SH-SY5Y (cell line): ENCODE measurements around the gene URB2.

Experiments
- GATA2 ChIP-seq: IDR thresholded peaks from 2 replicates; pipeline ENCODE4 v1.6.1; 2011; ENCODE audit warnings: mild to moderate bottlenecking, low read depth, low read length
- GATA3 ChIP-seq: IDR thresholded peaks from 2 replicates; pipeline ENCODE4 v1.6.1; 2011; ENCODE audit warnings: low read depth, mild to moderate bottlenecking, low read length, moderate library complexity

URB2 gene

DNA sequence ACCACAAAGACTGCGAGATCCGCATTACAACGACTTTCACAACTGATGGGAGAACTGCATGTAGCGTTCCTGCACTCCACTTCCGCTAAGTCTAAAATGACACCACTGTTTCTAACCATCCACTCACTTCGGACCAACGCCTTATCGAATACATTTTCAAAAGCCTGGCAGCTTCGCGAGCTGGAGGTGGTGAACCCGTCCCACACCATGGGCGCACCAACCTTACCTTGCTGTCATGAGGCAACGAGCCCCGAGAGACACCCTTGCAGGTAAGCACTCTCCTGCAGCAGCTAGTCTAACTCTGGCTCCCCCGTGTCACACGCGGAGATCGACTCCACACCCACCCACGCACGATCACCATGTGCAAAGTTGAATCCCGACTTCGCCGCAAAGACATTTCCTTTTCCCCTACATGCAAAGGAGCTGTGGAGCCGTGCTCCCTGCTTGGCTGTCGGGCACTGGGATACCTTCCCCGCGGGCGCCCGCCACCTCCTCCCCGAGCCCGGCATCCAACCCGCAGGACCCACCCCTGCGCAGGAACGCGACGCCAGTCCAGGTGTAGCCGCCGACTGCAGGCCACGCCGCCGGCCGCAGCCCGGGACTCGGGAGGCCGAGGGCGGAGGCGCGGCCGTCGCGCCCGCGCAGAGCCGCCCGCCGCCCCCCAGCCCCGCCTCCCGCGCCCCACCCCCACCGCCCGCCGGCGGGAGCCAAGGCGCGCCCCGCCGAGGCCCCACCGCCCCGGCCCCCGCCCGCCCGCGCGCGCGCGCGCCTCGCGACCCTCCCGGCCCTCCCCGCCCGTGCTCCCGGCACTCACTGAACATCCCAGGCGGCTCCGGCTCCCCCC, 754 bp upstream of the URB2 start:
- TF ChIP-seq GATA3: no peak
- TF ChIP-seq GATA2: no peak

- TF ChIP-seq GATA2 (no peak), GATA3 (no peak)
These were observed 956 bp downstream of the URB2 start for GRCh38 chr1:229627003-229627402.

- TF ChIP-seq GATA2 (no peak), GATA3 (no peak)
These were observed 3.2 kb downstream of the URB2 start for GRCh38 chr1:229629261-229629660.

GRCh38 chr1:229631148-229631547, 5.1 kb downstream of the URB2 start:
- TF ChIP-seq GATA2 (no peak), GATA3 (no peak)

DNA sequence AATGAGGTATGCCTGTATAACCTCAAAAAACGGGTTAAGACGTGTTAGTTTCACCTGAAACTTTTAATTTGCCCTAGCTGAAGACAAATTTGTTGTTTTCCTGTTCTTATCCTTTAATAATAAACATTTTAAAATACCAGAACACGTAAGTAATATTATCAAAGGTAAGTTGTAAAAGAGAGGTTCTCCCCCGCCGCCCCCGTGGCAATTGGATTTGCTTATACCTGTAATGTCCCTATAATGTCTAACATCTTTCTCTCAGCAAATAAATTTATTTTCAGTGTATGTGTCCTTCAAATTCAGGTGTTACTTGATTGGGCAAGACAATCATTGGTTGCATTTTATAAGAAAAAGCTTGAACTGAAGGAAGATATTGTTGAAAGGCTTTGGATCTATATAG, 5.9 kb downstream of the URB2 start:
- TF ChIP-seq GATA3: no peak
- TF ChIP-seq GATA2: no peak

- no peak for TF ChIP-seq GATA2
- TF ChIP-seq GATA3: no peak
These were observed 10.0 kb downstream of the URB2 start for GRCh38 chr1:229636042-229636441.

- TF ChIP-seq GATA2 (no peak), GATA3 (no peak)
These were observed 11.7 kb downstream of the URB2 start for GRCh38 chr1:229637746-229638145.

- TF ChIP-seq GATA3: no peak
- no peak for TF ChIP-seq GATA2
These were observed 14.4 kb downstream of the URB2 start for GRCh38 chr1:229640455-229640854.

- TF ChIP-seq GATA3: no peak
- no peak for TF ChIP-seq GATA2
These were observed 15.3 kb downstream of the URB2 start for GRCh38 chr1:229641306-229641705.

GRCh38 chr1:229642376-229642775, 16.3 kb downstream of the URB2 start:
- TF ChIP-seq GATA2: no peak
- no peak for TF ChIP-seq GATA3

DNA sequence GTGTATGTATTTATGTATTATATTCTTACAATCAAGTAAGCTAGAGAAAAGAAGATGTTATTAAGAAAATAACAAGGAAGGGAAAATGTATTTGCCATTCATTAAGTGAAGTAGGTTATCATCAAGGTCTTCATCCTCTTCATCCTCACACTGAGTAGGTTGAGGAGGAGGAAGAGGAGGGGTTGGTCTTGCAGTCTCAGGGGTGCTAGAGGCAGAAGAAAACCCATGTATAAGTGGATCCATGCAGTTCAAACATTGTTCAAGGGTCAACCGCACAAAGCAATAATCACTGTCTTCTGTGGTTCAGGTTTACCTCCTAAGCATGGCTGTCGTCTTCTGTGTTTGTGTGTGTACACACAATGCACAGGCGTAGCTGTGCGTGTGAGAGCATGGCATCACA, 16.9 kb downstream of the URB2 start:
- TF ChIP-seq GATA2: no peak
- TF ChIP-seq GATA3: no peak

- TF ChIP-seq GATA3 (no peak), GATA2 (no peak)
These were observed 18.1 kb downstream of the URB2 start for GRCh38 chr1:229643996-229644745.

DNA sequence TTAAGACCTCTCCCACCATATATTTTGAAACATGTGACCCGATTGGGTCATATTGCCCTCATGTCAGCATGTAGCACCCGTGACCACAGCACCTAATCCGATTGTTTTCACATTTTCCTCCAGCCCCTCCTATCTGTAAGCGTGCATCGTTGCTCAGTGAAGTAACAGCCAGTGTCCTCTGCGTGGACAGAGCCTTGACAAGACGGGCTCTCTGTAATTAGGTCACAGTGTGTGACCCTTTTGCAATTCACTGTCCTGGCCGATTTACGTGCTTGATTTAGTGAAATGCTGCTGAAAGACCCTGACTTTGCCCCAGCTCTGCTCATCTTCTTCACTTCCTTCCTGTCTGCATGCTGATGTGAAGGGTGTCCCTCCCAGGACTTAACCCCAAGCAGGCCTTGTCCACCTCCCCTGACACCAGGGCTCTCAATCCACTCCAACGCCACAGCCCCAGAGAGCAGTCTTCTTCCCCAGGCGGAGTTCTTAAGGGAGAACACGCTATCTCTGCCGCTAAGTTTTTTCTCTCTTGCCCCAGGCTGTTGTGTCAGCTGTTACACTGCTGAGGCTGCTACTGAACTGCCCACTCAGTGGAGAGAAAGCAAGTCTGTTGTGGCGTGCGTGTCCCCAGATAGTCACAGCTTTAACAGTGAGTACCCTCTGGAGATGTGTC, 19.4 kb downstream of the URB2 start:
- TF ChIP-seq GATA2 (no peak), GATA3 (no peak)

- TF ChIP-seq GATA3 (no peak), GATA2 (no peak)
These were observed 22.4 kb downstream of the URB2 start for GRCh38 chr1:229648406-229648805.
